GM23338 (cell line): ENCODE data around the gene TLR9. TPM values are rescaled to one million over a fixed set of nuclear protein-coding genes. Genes with fewer than 3 reads are reported as not detected.

ENCODE experiments used
- ATAC-seq: fragments of 200-7000 bp; cut with Tn5 transposase; 3 replicates; pipeline ENCODE4 v1.9.1; 2020
- DNase-seq: peaks from one replicate; pipeline ENCODE4 v3.0.0-alpha.2; 2015; ENCODE audit warnings: low spot score
- H2AFZ ChIP-seq: fragments of 200-600 bp; sonication (generic); 2 replicates; pipeline ENCODE4 v1.8.0; 2016; ENCODE audit warnings: antibody characterized with exemption, mild to moderate bottlenecking, moderate library complexity
- H3F3A ChIP-seq: fragments of 200-600 bp; sonication (generic); replicated peaks from 2 replicates; pipeline ENCODE4 v1.8.0; 2017; ENCODE audit warnings: antibody characterized with exemption, mixed run types, low read depth
- H3K27ac ChIP-seq: fragments of 200-600 bp; sonication (generic); 2 replicates; pipeline ENCODE4 v1.6.1; 2016; ENCODE audit warnings: low read depth
- H3K27me3 ChIP-seq: fragments of 200-600 bp; sonication (generic); 2 replicates; pipeline ENCODE4 v1.8.0; 2016; ENCODE audit warnings: mild to moderate bottlenecking, mixed run types, moderate library complexity; ENCODE audit not compliant: insufficient read depth
- H3K36me3 ChIP-seq: fragments of 200-600 bp; sonication (generic); 2 replicates; pipeline ENCODE4 v1.8.0; 2016; ENCODE audit warnings: mild to moderate bottlenecking; ENCODE audit not compliant: insufficient read depth
- H3K4me1 ChIP-seq: fragments of 200-600 bp; sonication (generic); 2 replicates; pipeline ENCODE4 v1.8.0; 2016; ENCODE audit warnings: mild to moderate bottlenecking, moderate library complexity; ENCODE audit not compliant: insufficient read depth
- H3K4me2 ChIP-seq: fragments of 200-600 bp; sonication (generic); 2 replicates; pipeline ENCODE4 v1.7.1; 2017; ENCODE audit warnings: mixed run types
- H3K4me3 ChIP-seq: fragments of 200-600 bp; sonication (generic); 2 replicates; pipeline ENCODE4 v1.6.1; 2016; ENCODE audit warnings: mixed run types
- H3K79me2 ChIP-seq: fragments of 200-600 bp; sonication (generic); replicated peaks from 2 replicates; pipeline ENCODE4 v1.8.0; 2017; ENCODE audit warnings: mild to moderate bottlenecking; ENCODE audit not compliant: insufficient read depth
- H3K9me2 ChIP-seq: fragments of 200-600 bp; sonication (generic); 2 replicates; pipeline ENCODE4 v1.8.0; 2017; ENCODE audit not compliant: insufficient read depth
- H4K20me1 ChIP-seq: fragments of 200-600 bp; sonication (generic); replicated peaks from 2 replicates; pipeline ENCODE4 v1.8.0; 2017; ENCODE audit warnings: mild to moderate bottlenecking; ENCODE audit not compliant: insufficient read depth
- H3K27ac Mint-ChIP-seq: 2 replicates; pipeline ENCODE4 v1.8.0; 2020; ENCODE audit warnings: inconsistent platforms, mild to moderate bottlenecking, moderate library complexity, mixed read lengths
- H3K27me3 Mint-ChIP-seq: 3 replicates; pipeline ENCODE4 v1.8.0; 2022; ENCODE audit warnings: low read depth, mild to moderate bottlenecking, moderate library complexity, mixed read lengths, inconsistent platforms; ENCODE audit not compliant: insufficient read depth, poor library complexity
- H3K36me3 Mint-ChIP-seq: 3 replicates; pipeline ENCODE4 v1.8.0; 2021; ENCODE audit warnings: low read depth, mild to moderate bottlenecking, inconsistent platforms, moderate library complexity, mixed read lengths
- H3K4me1 Mint-ChIP-seq: 3 replicates; pipeline ENCODE4 v1.8.0; 2020; ENCODE audit warnings: mild to moderate bottlenecking, inconsistent platforms, mixed read lengths
- H3K4me3 Mint-ChIP-seq: 3 replicates; pipeline ENCODE4 v1.8.0; 2021; ENCODE audit warnings: moderate library complexity, mild to moderate bottlenecking, inconsistent platforms, mixed read lengths
- H3K9me3 Mint-ChIP-seq: 3 replicates; pipeline ENCODE4 v1.8.0; 2020; ENCODE audit warnings: moderate library complexity, mild to moderate bottlenecking, inconsistent platforms, mixed read lengths
- CREB1 ChIP-seq: fragments of 250-450 bp; sonication (Bioruptor Pico); IDR thresholded peaks from 2 replicates; pipeline ENCODE4 v1.5.0; 2020; ENCODE audit warnings: low read depth, mild to moderate bottlenecking, moderate library complexity
- CTCF ChIP-seq, 2 experiments: fragments of 200-600 bp in 1 of 2; sonication (generic) in 1 of 2; conservative IDR thresholded peaks; 2 replicates each; pipeline versions ENCODE4 v1.5.1 to v1.6.1; 2016 to 2017; ENCODE audit warnings: antibody characterized with exemption in 2 of 2, low read depth in 2 of 2, mild to moderate bottlenecking in 2 of 2, moderate library complexity in 1 of 2
- ETS1 ChIP-seq: IDR thresholded peaks from 2 replicates; pipeline ENCODE4 v1.6.1; 2016; ENCODE audit warnings: antibody characterized with exemption
- EZH2 ChIP-seq: fragments of 200-600 bp; sonication (generic); IDR thresholded peaks from one replicate; pipeline ENCODE4 v1.8.0; 2017; ENCODE audit warnings: antibody characterized with exemption, mild to moderate bottlenecking, low read depth; ENCODE audit not compliant: unreplicated experiment
- EZH2phosphoT487 ChIP-seq: fragments of 200-600 bp; sonication (generic); IDR thresholded peaks from one replicate; pipeline ENCODE4 v1.8.1; 2018; ENCODE audit warnings: antibody characterized with exemption; ENCODE audit not compliant: unreplicated experiment
- JUNB ChIP-seq: IDR thresholded peaks from one replicate; pipeline ENCODE4 v1.6.1; 2016; ENCODE audit warnings: antibody characterized with exemption; ENCODE audit not compliant: unreplicated experiment
- NANOG ChIP-seq: IDR thresholded peaks from 2 replicates; pipeline ENCODE4 v1.6.1; 2016; ENCODE audit warnings: antibody characterized with exemption, borderline replicate concordance
- POLR2AphosphoS5 ChIP-seq: IDR thresholded peaks from 2 replicates; pipeline ENCODE4 v1.6.1; 2016; ENCODE audit warnings: antibody characterized with exemption, low read depth
- REST ChIP-seq: IDR thresholded peaks from one replicate; pipeline ENCODE4 v1.6.1; 2018; ENCODE audit warnings: antibody characterized with exemption; ENCODE audit not compliant: unreplicated experiment
- STAT1 ChIP-seq: IDR thresholded peaks from one replicate; pipeline ENCODE4 v1.6.1; 2016; ENCODE audit warnings: antibody characterized with exemption; ENCODE audit not compliant: unreplicated experiment
- ZNF114 ChIP-seq: fragments of 250-450 bp; sonication (Bioruptor Pico); IDR thresholded peaks from 2 replicates; pipeline ENCODE4 v1.5.0; 2020; ENCODE audit warnings: mild to moderate bottlenecking, moderate library complexity
- ZNF331 ChIP-seq: fragments of 250-450 bp; sonication (Bioruptor Pico); IDR thresholded peaks from 2 replicates; pipeline ENCODE4 v1.5.0; 2020; ENCODE audit warnings: low read depth, mild to moderate bottlenecking, moderate library complexity
- ZNF462 ChIP-seq: fragments of 250-450 bp; sonication (Bioruptor Pico); IDR thresholded peaks from 2 replicates; pipeline ENCODE4 v1.5.0; 2020; ENCODE audit warnings: mild to moderate bottlenecking, moderate library complexity
- polyA plus RNA-seq: library from polyadenylated mRNA; unstranded; fragments of >200 nt; fragmentation: Nextera tagmentation; extraction: Ambion mirVana; gene quantifications from 2 replicates; pipeline ENCODE4 v1.2.1, GENCODE V29; 2016
- total RNA-seq: library from RNA; depleted of rRNA; stranded (reverse); fragments of >200 nt; shearing (Covaris generic); gene quantifications from 2 replicates; pipeline ENCODE4 v1.2.3, GENCODE V29; 2014

Gene TLR9
- total and polyA plus RNA-seq, 2 experiments from 2014 or later = not detected

- Histone ChIP-seq H3K4me1 (peaks cover 3% of the 10 kb centered on the region), H2AFZ (no peak overlapping the region), H4K20me1 (no peaks in the 10 kb centered on the region), H3K9me2 (no peaks in the 10 kb centered on the region), H3F3A (no peaks in the 10 kb centered on the region), H3K27ac (no peak overlapping the region), H3K79me2 (no peaks in the 10 kb centered on the region), H3K4me2 (no peak overlapping the region), H3K4me3 (no peak overlapping the region), H3K27me3 (no peaks in the 10 kb centered on the region), H3K36me3 (no peaks in the 10 kb centered on the region)
- Mint-ChIP-seq H3K9me3 (no peaks in the 10 kb centered on the region), H3K27ac (no peak overlapping the region), H3K27me3 (peaks cover 15% of the 10 kb centered on the region), H3K4me1 (peaks cover 10% of the 10 kb centered on the region), H3K36me3 (no peaks in the 10 kb centered on the region; the same call in 2 of the 3 replicates), H3K4me3 (no peak overlapping the region)
- ATAC-seq = no peak
- DNase-seq = no peak
- no peak for TF ChIP-seq POLR2AphosphoS5
- TF ChIP-seq ZNF331 (CRISPR knock-in tag) = no peak
- no peak for TF ChIP-seq JUNB
- no peak for TF ChIP-seq ZNF462 (CRISPR knock-in tag)
- no peak for TF ChIP-seq REST
- no peak for TF ChIP-seq CTCF (conservative IDR thresholded peaks at IDR 0.05; ENCODE audit: low read depth in 2 of 2)
- no peak for TF ChIP-seq ZNF114 (CRISPR knock-in tag)
- TF ChIP-seq STAT1 = no peak
- TF ChIP-seq NANOG = no peak
- no peak for TF ChIP-seq CREB1
- TF ChIP-seq EZH2 = no peak
- TF ChIP-seq EZH2phosphoT487 = no peak
- TF ChIP-seq ETS1 = no peak
Observed at GRCh38 chr3:52223449-52224408, 1.7 kb downstream of the TLR9 start.
